H9 (cell line): ENCODE data around the gene DCANP1. TPM values are rescaled to one million over a fixed set of nuclear protein-coding genes. Genes with fewer than 3 reads are reported as not detected.

Experiments used
- DNase-seq: peaks from one replicate; pipeline ENCODE4 v3.0.0-alpha.2; 2017
- H2AFZ ChIP-seq: one replicate; pipeline ENCODE4 v1.6.1; 2013; ENCODE audit warnings: mild to moderate bottlenecking, low read length, control low read depth, moderate library complexity
- H2AK5ac ChIP-seq: 2 replicates; pipeline ENCODE4 v1.6.1; 2013; ENCODE audit warnings: low read length, control low read depth, mixed read lengths; ENCODE audit not compliant: insufficient read length
- H2BK120ac ChIP-seq: one replicate; pipeline ENCODE4 v1.6.1; 2013; ENCODE audit warnings: low read depth, mild to moderate bottlenecking, low read length, control low read depth, inconsistent platforms; ENCODE audit not compliant: poor library complexity, severe bottlenecking
- H2BK12ac ChIP-seq: 2 replicates; pipeline ENCODE4 v1.6.1; 2013; ENCODE audit warnings: low read length, control low read depth, mixed read lengths, low read depth; ENCODE audit not compliant: insufficient read length
- H2BK15ac ChIP-seq: 2 replicates; pipeline ENCODE4 v1.6.1; 2013; ENCODE audit warnings: low read depth, low read length, control low read depth
- H2BK20ac ChIP-seq: one replicate; pipeline ENCODE4 v1.6.1; 2013; ENCODE audit warnings: low read depth, mild to moderate bottlenecking, low read length, control low read depth, inconsistent platforms; ENCODE audit not compliant: poor library complexity, severe bottlenecking
- H2BK5ac ChIP-seq: 2 replicates; pipeline ENCODE4 v1.6.1; 2013; ENCODE audit warnings: low read length, control low read depth, mixed read lengths; ENCODE audit not compliant: insufficient read length
- H3K14ac ChIP-seq: 2 replicates; pipeline ENCODE4 v1.6.1; 2013; ENCODE audit warnings: low read length, control low read depth; ENCODE audit not compliant: insufficient read depth
- H3K18ac ChIP-seq: 2 replicates; pipeline ENCODE4 v1.6.1; 2013; ENCODE audit warnings: low read depth, mild to moderate bottlenecking, mixed read lengths, low read length, control low read depth; ENCODE audit not compliant: insufficient read length
- H3K23ac ChIP-seq: 2 replicates; pipeline ENCODE4 v1.6.1; 2013; ENCODE audit warnings: low read length, control low read depth, mixed read lengths, low read depth; ENCODE audit not compliant: insufficient read length
- H3K23me2 ChIP-seq: 2 replicates; pipeline ENCODE4 v1.6.1; 2013; ENCODE audit warnings: low read depth, mild to moderate bottlenecking, mixed read lengths, low read length, control low read depth; ENCODE audit not compliant: insufficient read length, poor library complexity, severe bottlenecking
- H3K27ac ChIP-seq: 2 replicates; pipeline ENCODE4 v1.5.1; 2013; ENCODE audit warnings: low read length, control low read depth, mixed read lengths, low read depth; ENCODE audit not compliant: insufficient read length
- H3K27me3 ChIP-seq: 2 replicates; pipeline ENCODE4 v1.6.1; 2013; ENCODE audit warnings: low read length, control low read depth, inconsistent platforms; ENCODE audit not compliant: insufficient read depth
- H3K4ac ChIP-seq: 2 replicates; pipeline ENCODE4 v1.6.1; 2013; ENCODE audit warnings: low read depth, mild to moderate bottlenecking, control low read depth, inconsistent platforms, low read length, moderate library complexity
- H3K4me1 ChIP-seq: 2 replicates; pipeline ENCODE4 v1.6.1; 2013; ENCODE audit warnings: low read length, control low read depth, inconsistent platforms; ENCODE audit not compliant: insufficient read depth
- H3K4me2 ChIP-seq: 2 replicates; pipeline ENCODE4 v1.6.1; 2013; ENCODE audit warnings: low read length, control low read depth, mixed read lengths; ENCODE audit not compliant: insufficient read length, insufficient read depth
- H3K56ac ChIP-seq: 2 replicates; pipeline ENCODE4 v1.6.1; 2013; ENCODE audit warnings: low read depth, mild to moderate bottlenecking, mixed read lengths, low read length, control low read depth; ENCODE audit not compliant: insufficient read length
- H3K79me1 ChIP-seq: 2 replicates; pipeline ENCODE4 v1.6.1; 2013; ENCODE audit warnings: low read depth, mild to moderate bottlenecking, moderate library complexity, low read length, control low read depth, inconsistent platforms; ENCODE audit not compliant: insufficient read depth, poor library complexity, severe bottlenecking
- H3K79me2 ChIP-seq: 2 replicates; pipeline ENCODE4 v1.6.1; 2013; ENCODE audit warnings: low read length, control low read depth, inconsistent platforms; ENCODE audit not compliant: insufficient read depth
- H3K9ac ChIP-seq: 2 replicates; pipeline ENCODE4 v1.6.1; 2013; ENCODE audit warnings: low read length, control low read depth, mixed read lengths; ENCODE audit not compliant: insufficient read length; ENCODE audit errors: extremely low read depth
- H3K9me3 ChIP-seq: one replicate; pipeline ENCODE4 v1.6.1; 2013; ENCODE audit warnings: low read depth, low read length, inconsistent platforms; ENCODE audit not compliant: control insufficient read depth
- H3T11ph ChIP-seq: one replicate; pipeline ENCODE4 v1.6.1; 2013; ENCODE audit warnings: mild to moderate bottlenecking, low read length, control low read depth, inconsistent platforms
- H4K20me1 ChIP-seq: one replicate; pipeline ENCODE4 v1.6.1; 2013; ENCODE audit not compliant: control insufficient read depth, insufficient read length, insufficient read depth
- H4K5ac ChIP-seq: 2 replicates; pipeline ENCODE4 v1.6.1; 2013; ENCODE audit warnings: low read depth, mild to moderate bottlenecking, mixed read lengths, low read length, control low read depth; ENCODE audit not compliant: insufficient read length
- H4K8ac ChIP-seq: replicated peaks from 2 replicates; pipeline ENCODE4 v1.6.1; 2013; ENCODE audit warnings: low read length, control low read depth, mixed read lengths, low read depth; ENCODE audit not compliant: insufficient read length
- H4K91ac ChIP-seq: 2 replicates; pipeline ENCODE4 v1.6.1; 2013; ENCODE audit warnings: low read depth, mild to moderate bottlenecking, moderate library complexity, mixed read lengths, low read length, control low read depth; ENCODE audit not compliant: insufficient read length
- H3K27ac Mint-ChIP-seq, 3 experiments: 2 replicates in 2 of 3; 3 replicates in 1 of 3; pipeline ENCODE4 v1.8.0; 2020 to 2021; ENCODE audit warnings: mixed read lengths in 3 of 3, mild to moderate bottlenecking in 1 of 3, moderate library complexity in 1 of 3
- H3K27me3 Mint-ChIP-seq: 2 replicates; pipeline ENCODE4 v1.8.0; 2021; ENCODE audit warnings: low read depth, mild to moderate bottlenecking, moderate library complexity, mixed read lengths
- H3K36me3 Mint-ChIP-seq, 3 experiments: 2 replicates in 2 of 3; 3 replicates in 1 of 3; pipeline ENCODE4 v1.8.0; 2020 to 2021; ENCODE audit warnings: low read depth in 3 of 3, mixed read lengths in 3 of 3; ENCODE audit not compliant: insufficient read depth in 1 of 3
- H3K4me1 Mint-ChIP-seq, 2 experiments: 2 replicates each; pipeline ENCODE4 v1.8.0; 2020; ENCODE audit warnings: mixed read lengths in 2 of 2
- H3K4me3 Mint-ChIP-seq, 2 experiments: 2 replicates in 1 of 2; 3 replicates in 1 of 2; pipeline ENCODE4 v1.8.0; 2020 to 2021; ENCODE audit warnings: mild to moderate bottlenecking in 2 of 2, mixed read lengths in 2 of 2, moderate library complexity in 1 of 2
- H3K9me3 Mint-ChIP-seq, 2 experiments: 2 replicates in 1 of 2; 3 replicates in 1 of 2; pipeline ENCODE4 v1.8.0; 2020; ENCODE audit warnings: mild to moderate bottlenecking in 2 of 2, mixed read lengths in 2 of 2, moderate library complexity in 1 of 2
- CTCF ChIP-seq: fragments of 200-600 bp; sonication (generic); conservative IDR thresholded peaks from 3 replicates; pipeline ENCODE4 v1.8.0; 2021; ENCODE audit warnings: antibody characterized with exemption, mild to moderate bottlenecking
- WGBS: extraction: QIAGEN DNeasy Blood & Tissue Kit; methylation state at CpG from one replicate; pipeline ENCODE4 v1.1.7; 2013; ENCODE audit warnings: missing lambda C conversion rate, low lambda C conversion rate, mixed read lengths; ENCODE audit not compliant: insufficient read length; ENCODE audit errors: extremely low coverage; 5-methylcytosine and 5-hydroxymethylcytosine counted together
- total RNA-seq: library from RNA; stranded (reverse); gene quantifications from 2 replicates; pipeline ENCODE4 v1.2.1, GENCODE V29; 2021

DCANP1 gene
- total RNA-seq, 1 experiment from 2014 or later: not detected

- no peak overlapping the region for H4K8ac ChIP-seq
- no peaks in the 10 kb centered on the region for H3K23me2 ChIP-seq
- no CpG with 5 or more reads among the region's 9 CpGs for WGBS
- Mint-ChIP-seq H3K9me3 (no peaks in the 10 kb centered on the region; a peak in 1 of 5 replicates), H3K27me3 (peaks cover 74% of the 10 kb centered on the region), H3K4me1 (peaks cover 12 to 14% of the 10 kb centered on the region in 2 experiments), H3K4me3 (no peak overlapping the region), H3K27ac (0 out of 7 replicates have a peak overlapping the region, but pooled peaks of 1 of the 3 experiments have one; percentile 25), H3K36me3 (no peaks in the 10 kb centered on the region)
- no peak overlapping the region for H2AFZ ChIP-seq
- H3K23ac ChIP-seq: no peak overlapping the region
- H3K4me1 ChIP-seq: no peaks in the 10 kb centered on the region
- H3K9ac ChIP-seq: no peak overlapping the region
- no peak for TF ChIP-seq CTCF
- no peak overlapping the region for H2BK5ac ChIP-seq
- H3K79me1 ChIP-seq: no peaks in the 10 kb centered on the region
- no peak overlapping the region for H3K27ac ChIP-seq
- no peak overlapping the region for H4K5ac ChIP-seq
- no peak overlapping the region for H3K56ac ChIP-seq
- peak; percentile 9 for DNase-seq
- no peak overlapping the region for H3K18ac ChIP-seq
- no peaks in the 10 kb centered on the region for H3K79me2 ChIP-seq
- H4K20me1 ChIP-seq: no peaks in the 10 kb centered on the region
- H4K91ac ChIP-seq: no peak overlapping the region
- no peak overlapping the region for H2AK5ac ChIP-seq
- H2BK12ac ChIP-seq: no peak overlapping the region
- no peak overlapping the region for H2BK20ac ChIP-seq
- no peak overlapping the region for H3K14ac ChIP-seq
- no peak overlapping the region for H2BK120ac ChIP-seq
- H3K9me3 ChIP-seq: no peaks in the 10 kb centered on the region
- H3K4me2 ChIP-seq: no peak overlapping the region
- H3T11ph ChIP-seq: no peak overlapping the region
- H3K4ac ChIP-seq: no peak overlapping the region
- no peak overlapping the region for H2BK15ac ChIP-seq
- peaks cover 2% of the 10 kb centered on the region; the same call in 1 of the 2 replicates for H3K27me3 ChIP-seq
Observed at GRCh38 chr5:135446206-135446605, 942 bp downstream of the DCANP1 start.
